HG02588 (cell line): ENCODE results near the gene CFAP206.

Source experiments
- ATAC-seq: cut with Tn5 transposase; IDR thresholded peaks from one replicate; pipeline ENCODE4 v1.9.1; 2021; ENCODE audit warnings: mild to moderate bottlenecking, moderate library complexity; ENCODE audit not compliant: unreplicated experiment

The CFAP206 gene

GRCh38 chr6:87504441-87504840, 96.7 kb downstream of the CFAP206 start:
- no peak for ATAC-seq
